Inferior parietal cortex (tissue), 1 donor: ENCODE results near the gene PSMC1.
"Not testable (repeated sequence)": the region's sequence is repeated elsewhere in the genome, so short reads cannot be mapped to it uniquely, and the experiment has no call there.

Experiments
- DNase-seq: peaks from one replicate; pipeline ENCODE4 v3.0.0-alpha.2; 2016; ENCODE audit errors: extremely low spot score

The PSMC1 gene

GRCh38 chr14:90256354-90257131, at the start of gene PSMC1:
Gene PSMC1 (plus strand): TSS chr14:90256553. CDS start chr14:90256598, 45 bp downstream.
- DNase-seq, result peak; percentile 96

GRCh38 chr14:90213099-90213748, 43.1 kb upstream of the PSMC1 start:
- no peak for DNase-seq

DNA sequence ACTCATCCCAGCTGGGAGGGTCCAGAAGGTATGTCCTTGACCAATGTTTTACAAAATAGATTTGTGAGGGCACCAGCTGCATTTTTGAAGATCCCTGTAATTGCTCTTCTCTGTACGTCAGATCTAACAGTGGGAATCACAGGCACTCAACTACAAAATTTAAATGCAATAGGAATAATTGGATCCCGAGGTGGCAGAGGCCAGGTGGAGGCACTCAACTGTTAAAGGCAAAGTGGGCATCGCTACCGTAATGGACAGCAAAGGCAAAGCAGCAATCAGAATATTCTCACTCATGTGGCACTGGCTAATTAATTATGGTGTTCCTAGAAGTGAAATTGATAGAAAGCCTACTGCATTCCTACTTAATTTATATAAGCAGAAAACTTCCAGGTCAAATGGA, 27.9 kb upstream of the PSMC1 start:
- DNase-seq, result no peak

DNA sequence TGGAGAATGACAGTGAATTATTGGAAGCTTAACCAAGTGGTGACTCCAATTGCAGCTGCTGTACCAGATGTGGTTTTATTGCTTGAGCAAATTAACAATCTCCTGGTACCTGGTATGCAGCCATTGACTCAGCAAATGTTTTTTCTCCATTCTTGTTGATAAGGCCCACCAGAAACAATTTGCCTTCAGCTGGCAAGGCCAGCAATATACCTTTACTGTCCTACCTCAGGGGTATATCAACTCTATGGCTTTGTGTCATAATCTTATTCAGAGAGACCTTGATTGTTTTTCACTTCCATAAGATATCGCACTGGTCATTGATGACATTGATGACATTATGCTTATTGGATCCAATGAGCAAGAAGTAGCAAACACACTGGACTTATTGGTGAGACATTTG, 26.4 kb upstream of the PSMC1 start:
- not testable (repeated sequence) for DNase-seq

DNA sequence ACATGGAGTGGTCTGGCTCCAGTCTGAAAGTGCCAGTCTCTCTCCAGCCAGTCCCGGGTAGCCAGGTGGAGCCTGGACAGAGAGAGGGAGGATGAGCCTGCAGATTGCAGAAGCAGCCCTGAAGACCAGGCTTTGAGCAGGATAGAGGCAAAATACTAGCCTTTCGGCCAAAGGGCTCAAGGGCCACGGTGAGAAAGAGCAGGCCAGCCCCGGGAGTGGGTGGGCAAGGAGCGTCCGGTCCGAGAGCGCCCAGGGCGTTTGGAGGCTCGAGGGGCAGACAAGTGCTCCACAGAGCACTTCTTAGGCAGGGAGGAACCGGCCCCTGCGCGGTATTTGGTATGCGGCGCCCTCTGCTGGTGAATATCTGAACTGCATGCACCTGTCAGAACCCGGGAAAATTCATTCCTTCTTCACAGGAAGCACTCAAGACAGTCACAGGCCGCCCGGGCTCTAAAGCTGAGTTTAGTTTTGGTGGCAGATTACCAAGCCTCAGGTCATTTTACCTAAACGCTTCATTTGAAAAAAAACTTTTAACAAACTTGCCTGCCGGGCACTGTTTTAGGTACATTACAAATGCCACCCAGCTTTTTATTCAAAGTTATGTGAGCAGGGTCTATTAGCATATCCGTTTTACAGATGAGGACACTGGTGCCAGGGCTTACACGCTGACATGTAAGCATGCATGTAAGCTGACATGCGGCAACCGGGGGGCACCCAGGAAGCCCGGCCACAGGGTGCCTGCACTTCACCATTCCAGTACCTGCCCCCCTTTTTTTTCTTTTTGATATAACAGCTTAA, 21.0 kb upstream of the PSMC1 start:
- DNase-seq, result peak; percentile 47

GRCh38 chr14:90239139-90239538, 17.2 kb upstream of the PSMC1 start:
- no peak for DNase-seq

GRCh38 chr14:90242444-90242843, 13.9 kb upstream of the PSMC1 start:
- DNase-seq, result no peak

- DNase-seq, result no peak
Observed at GRCh38 chr14:90246936-90247335, 9.4 kb upstream of the PSMC1 start.

DNA sequence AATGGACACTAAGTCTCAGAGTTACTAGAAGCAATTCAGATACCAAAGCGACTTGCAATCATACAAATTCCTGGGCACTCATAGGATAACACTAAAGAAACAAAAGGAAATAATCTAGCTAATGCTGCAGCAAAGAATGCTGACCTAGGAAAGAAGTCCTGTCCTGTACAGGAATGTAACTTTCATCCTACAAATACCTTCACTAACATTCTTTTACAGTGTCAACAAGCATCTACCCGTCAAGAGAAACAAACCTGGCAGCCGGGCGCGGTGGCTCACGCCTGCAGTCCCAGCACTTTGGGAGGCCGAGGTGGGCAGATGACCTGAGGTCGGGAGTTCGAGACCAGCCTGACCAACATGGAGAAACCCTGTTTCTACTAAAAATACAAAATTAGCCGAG, 8.9 kb upstream of the PSMC1 start:
- not testable (repeated sequence) for DNase-seq

DNA sequence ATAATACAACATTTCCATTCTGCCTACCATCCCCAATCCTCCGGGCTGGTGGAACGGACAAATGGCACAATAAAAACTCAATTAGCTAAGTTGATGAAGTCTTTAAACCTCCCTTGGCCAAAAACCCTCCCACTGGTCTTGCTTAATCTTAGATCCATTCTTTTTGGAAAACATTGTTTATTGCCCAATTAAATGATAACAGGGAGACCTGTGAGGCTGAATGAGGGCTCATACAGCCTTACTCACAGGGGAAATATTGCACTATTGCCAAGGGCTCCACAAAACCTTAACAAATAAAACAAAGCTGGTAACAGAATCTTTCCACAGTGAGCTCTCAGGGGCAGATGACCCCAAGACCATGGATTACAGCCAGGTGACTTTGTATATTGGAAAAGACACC, 7.8 kb upstream of the PSMC1 start:
- DNase-seq, result no peak

DNA sequence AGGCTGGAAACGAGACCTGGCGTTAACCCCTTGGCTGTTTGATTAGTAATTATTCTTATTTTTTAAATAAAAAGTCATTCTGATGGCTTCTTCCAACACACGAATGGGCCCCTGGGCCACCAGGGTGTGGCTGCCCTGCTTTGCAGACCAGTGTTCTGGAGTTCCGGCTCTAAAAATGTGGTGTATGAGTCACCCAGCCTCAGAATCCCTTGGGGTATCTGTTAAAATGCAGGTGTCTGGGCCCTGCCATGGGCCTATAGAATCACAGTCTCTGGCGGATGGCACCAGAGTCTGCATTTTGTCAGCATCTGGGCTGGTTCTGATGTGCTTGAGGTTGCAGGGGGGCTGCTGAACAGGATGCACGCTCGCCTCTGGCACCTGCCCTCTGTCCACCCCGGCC, 2.5 kb upstream of the PSMC1 start:
- DNase-seq, result no peak

GRCh38 chr14:90255871-90256270, 482 bp upstream of the PSMC1 start:
- no peak for DNase-seq

DNA sequence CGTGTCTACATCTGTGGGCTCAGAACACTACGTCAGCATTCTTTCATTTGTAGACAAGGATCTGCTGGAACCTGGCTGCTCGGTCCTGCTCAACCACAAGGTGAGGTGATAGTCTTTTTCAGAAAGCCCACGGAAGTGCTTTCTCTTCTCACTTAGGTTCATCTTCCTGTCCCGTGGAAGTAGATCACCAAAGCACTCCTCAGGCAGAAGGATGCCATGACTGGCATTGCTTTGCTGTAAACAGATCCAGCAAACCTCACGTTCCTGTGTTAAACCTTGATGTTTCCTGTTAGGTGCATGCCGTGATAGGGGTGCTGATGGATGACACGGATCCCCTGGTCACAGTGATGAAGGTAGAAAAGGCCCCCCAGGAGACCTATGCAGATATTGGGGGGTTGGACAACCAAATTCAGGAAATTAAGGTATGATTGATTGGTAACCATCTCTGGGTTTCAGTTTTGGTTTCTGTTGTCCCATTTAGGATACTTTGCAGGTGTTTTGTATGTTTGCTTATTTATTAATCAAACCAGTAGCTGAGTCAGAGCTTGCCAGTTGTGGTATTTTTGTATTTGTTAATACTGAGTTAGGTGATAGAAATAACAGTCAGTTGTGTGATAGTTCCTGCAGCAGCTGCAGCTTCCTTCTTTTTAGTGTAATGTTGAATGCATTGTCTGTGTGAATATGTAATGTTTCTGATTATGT, 7.5 kb downstream of the PSMC1 start:
- DNase-seq, result no peak

GRCh38 chr14:90266441-90267154, 10.2 kb downstream of the PSMC1 start:
- DNase-seq, result no peak

DNA sequence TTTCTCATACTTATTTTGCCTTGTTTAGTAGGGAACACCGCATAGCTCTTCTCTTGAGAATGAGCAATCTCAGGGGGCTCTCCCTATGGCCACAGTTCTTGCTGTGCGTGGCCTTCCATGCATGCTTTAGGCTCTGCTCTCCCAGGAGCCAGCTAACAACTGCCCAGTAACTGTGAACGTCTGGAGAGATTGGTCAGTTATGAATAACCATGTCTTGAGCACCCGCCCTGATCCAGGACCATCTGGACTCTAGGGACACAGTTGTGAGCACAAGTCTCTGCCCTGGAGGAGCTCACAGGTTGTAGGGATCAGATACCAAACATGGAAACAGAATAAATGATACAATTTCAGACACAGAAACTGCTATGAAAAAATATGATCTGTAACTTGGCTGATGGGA, 12.1 kb downstream of the PSMC1 start:
- no peak for DNase-seq

GRCh38 chr14:90272523-90272922, 16.2 kb downstream of the PSMC1 start:
- no peak for DNase-seq

DNA sequence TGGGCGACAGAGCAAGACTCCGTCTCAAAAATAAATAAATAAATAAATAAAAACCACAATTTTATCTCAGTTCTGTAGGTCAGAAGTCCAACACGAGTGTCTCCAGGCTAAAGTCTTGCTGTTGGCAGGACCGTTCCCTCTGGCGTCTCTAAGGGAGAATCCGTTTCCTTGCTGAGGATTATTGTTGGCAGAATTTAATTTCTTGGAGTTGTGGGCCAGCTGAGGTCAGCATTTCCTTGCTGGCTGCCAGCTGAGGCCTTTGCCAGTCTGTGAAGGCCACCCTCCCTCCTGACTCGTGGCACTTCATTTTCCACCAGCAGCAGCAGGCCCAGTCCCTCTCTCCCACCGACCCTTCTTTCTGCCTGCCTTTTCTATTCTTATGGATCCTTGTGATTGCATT, 17.2 kb downstream of the PSMC1 start:
- DNase-seq, result no peak

- DNase-seq, result no peak
Observed at GRCh38 chr14:90274019-90274418, 17.7 kb downstream of the PSMC1 start.

DNA sequence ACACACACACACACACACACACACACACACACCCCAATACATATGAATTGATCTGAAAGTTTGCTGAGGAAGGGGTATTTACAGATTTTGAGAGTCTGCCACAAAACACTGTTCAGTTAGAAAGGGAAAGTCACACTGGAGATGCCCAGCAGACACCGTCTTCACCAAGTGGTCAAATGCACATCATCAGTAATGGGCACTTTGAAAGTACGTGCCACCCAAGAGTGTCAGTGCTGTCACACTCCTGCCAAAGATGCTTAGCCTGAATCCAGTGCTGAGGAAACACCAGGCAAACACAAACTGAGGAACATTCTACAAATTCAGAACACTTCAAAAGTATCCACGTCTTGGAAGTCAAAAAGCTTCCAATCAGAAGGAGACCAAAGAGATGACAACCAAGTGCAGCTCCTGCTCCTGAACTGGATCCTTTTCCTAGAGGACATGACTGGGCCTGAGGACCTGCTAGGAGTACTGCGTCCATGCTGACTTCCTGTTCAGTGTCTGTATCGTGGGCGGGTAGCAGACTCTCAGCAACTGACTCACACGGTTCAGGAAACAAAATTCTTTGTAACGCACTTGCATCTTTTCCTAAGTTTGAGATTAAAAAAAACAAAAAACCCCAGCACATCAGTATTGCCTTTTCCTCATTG, 18.6 kb downstream of the PSMC1 start:
- DNase-seq, result no peak

DNA sequence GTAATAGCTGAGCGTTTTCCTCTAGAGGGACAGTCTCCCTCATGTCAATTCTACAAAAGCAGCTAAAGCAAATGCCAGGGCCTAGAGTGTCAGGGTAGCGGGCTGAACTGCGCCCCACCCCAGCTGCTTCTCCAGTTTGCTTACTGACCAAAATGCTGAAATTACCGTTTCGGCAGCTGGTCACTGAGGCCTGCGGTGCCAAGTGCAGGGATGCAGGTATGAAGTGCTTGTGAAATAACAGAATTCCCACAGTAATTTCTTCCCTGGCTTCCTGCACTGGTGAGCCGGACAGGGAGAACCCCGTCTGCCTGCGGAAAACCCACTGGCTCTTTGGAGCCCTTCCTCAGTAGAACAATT, 19.1 kb downstream of the PSMC1 start:
- no peak for DNase-seq

DNA sequence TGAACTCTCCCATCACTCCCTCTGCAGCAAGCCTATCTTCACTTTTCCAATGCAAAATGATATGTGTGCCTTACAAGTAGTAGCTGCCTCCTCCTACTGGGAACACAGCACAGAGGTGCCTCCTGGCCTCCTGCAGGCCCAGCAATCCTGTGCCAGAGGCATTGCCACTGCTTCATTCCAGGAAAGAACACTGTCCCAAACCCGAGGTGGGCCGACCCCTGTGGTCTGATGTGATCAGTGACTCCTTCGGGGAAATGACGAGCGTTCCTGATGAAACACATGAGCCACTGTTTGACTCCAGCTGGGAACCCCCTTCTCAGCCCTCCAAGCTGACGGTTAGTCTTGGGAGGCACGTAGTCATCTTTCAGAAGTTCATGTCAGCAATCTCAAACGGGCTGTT, 19.5 kb downstream of the PSMC1 start:
- no peak for DNase-seq
